Esophagus muscularis mucosa (tissue), 4 donors: ENCODE data around the gene TPO. TPM values are rescaled to one million over a fixed set of nuclear protein-coding genes. Genes with fewer than 3 reads are reported as not detected.
A peak's percentile ranks its signal among the peaks of the same experiment; 100 is the strongest.

Experiments used
- DNase-seq: peaks from one replicate; pipeline ENCODE4 v3.0.0-alpha.2; 2017; ENCODE audit errors: extremely low spot score
- H3K27ac ChIP-seq, 4 donors: fragments of 200-600 bp; sonication (generic); replicated peaks in 1 of 4; 1 replicate in 3 of 4; 2 replicates in 1 of 4; pipeline ENCODE4 v1.5.1; 2016 to 2019; ENCODE audit warnings: mild to moderate bottlenecking in 1 of 4
- H3K27me3 ChIP-seq, 4 donors: fragments of 200-600 bp; sonication (generic); one replicate each; pipeline versions ENCODE4 v1.5.1 to v1.6.0; 2016 to 2019
- H3K36me3 ChIP-seq, 4 donors: fragments of 200-600 bp; sonication (generic); one replicate each; pipeline ENCODE4 v1.5.1; 2016 to 2019
- H3K4me1 ChIP-seq, 4 donors: fragments of 200-600 bp; sonication (generic); one replicate each; pipeline ENCODE4 v1.5.1; 2016 to 2019
- H3K4me3 ChIP-seq, 4 donors: fragments of 200-600 bp; sonication (generic); 1 replicate in 2 of 4; 2 replicates in 2 of 4; pipeline ENCODE4 v1.5.1; 2016 to 2019; ENCODE audit warnings: mild to moderate bottlenecking in 4 of 4, moderate library complexity in 1 of 4
- H3K9me3 ChIP-seq, 4 donors: fragments of 200-600 bp; sonication (generic); 1 replicate in 3 of 4; 2 replicates in 1 of 4; pipeline ENCODE4 v1.5.1; 2016 to 2019
- CTCF ChIP-seq, 3 experiments: fragments of 200-600 bp in 2 of 3; fragments of 450-650 bp in 1 of 3; sonication (generic) in 2 of 3; IDR thresholded peaks; one replicate each; pipeline ENCODE4 v1.5.1; 2017 to 2019; ENCODE audit warnings: antibody characterized with exemption in 3 of 3, mild to moderate bottlenecking in 2 of 3, moderate library complexity in 1 of 3
- EP300 ChIP-seq: sonication (generic); formaldehyde crosslinking; IDR thresholded peaks from one replicate; pipeline ENCODE4 v1.6.1; 2017; ENCODE audit warnings: antibody characterized with exemption
- POLR2A ChIP-seq: fragments of 450-650 bp; IDR thresholded peaks from one replicate; pipeline ENCODE4 v1.6.1; 2017; ENCODE audit warnings: antibody characterized with exemption, moderate library complexity, mild to moderate bottlenecking, low read depth
- POLR2AphosphoS5 ChIP-seq, 2 donors: sonication (generic); formaldehyde crosslinking; IDR thresholded peaks; one replicate each; pipeline ENCODE4 v1.6.1; 2017; ENCODE audit warnings: antibody characterized with exemption in 2 of 2
- WGBS: methylation state at CpG from one replicate; pipeline ENCODE4 v1.1.5; 2018; 5-methylcytosine and 5-hydroxymethylcytosine counted together
- intact Hi-C: fragments of 100-400 bp; cut with DNase I; formaldehyde crosslinking; loops from one replicate; pipeline ENCODE4 v1.15.1; 2023
- total RNA-seq, 4 donors: library from RNA; depleted of rRNA; stranded (reverse); fragments of >200 nt; gene quantifications; one replicate each; pipeline versions ENCODE4 v1.1.0 to v1.2.1, GENCODE V29; 2016

Gene TPO
- total RNA-seq, 4 donors from 2014 or later: 7.1 to 18.4 (median 10.4) TPM

- no peaks in the 10 kb centered on the region for H3K36me3 ChIP-seq
- H3K27me3 ChIP-seq: peaks cover 0 to 20% (median 4%) of the 10 kb centered on the region in 4 donors
- no peak for TF ChIP-seq POLR2AphosphoS5 (IDR thresholded peaks at IDR 0.05)
- TF ChIP-seq POLR2A: no peak
- no peak for TF ChIP-seq EP300
- no peak for TF ChIP-seq CTCF (IDR thresholded peaks at IDR 0.05)
- no peak overlapping the region for H3K27ac ChIP-seq
- no peak overlapping the region for H3K4me3 ChIP-seq
- 81% methylated on average over 10 of the region's 10 CpGs for WGBS
- intact Hi-C loops: loop anchor here (5.0 to 10.0 kb wide), 2 partner anchors 592 to 830 kb away; partner anchors contain the start of gene SNTG2
- H3K4me1 ChIP-seq: peaks cover 7 to 26% (median 17%) of the 10 kb centered on the region in 4 donors
- H3K9me3 ChIP-seq: no peaks in the 10 kb centered on the region
- DNase-seq: no peak
Measured at GRCh38 chr2:1546901-1547300, 133.6 kb downstream of the TPO start.

- intact Hi-C loops: loop anchor here (5.0 to 10.0 kb wide), 2 partner anchors 594 to 832 kb away; partner anchors contain the start of gene SNTG2
- 78% methylated on average over 12 of the region's 15 CpGs for WGBS
- DNase-seq: no peak
- TF ChIP-seq POLR2AphosphoS5 (IDR thresholded peaks at IDR 0.05): no peak
- TF ChIP-seq POLR2A: no peak
- TF ChIP-seq EP300: no peak
- TF ChIP-seq CTCF (IDR thresholded peaks at IDR 0.05): no peak
- Histone ChIP-seq H3K9me3 (no peaks in the 10 kb centered on the region), H3K4me1 (peaks cover 7 to 30% (median 24%) of the 10 kb centered on the region in 4 donors), H3K4me3 (no peak overlapping the region), H3K36me3 (no peaks in the 10 kb centered on the region), H3K27ac (no peak overlapping the region), H3K27me3 (peaks cover 0 to 20% (median 4%) of the 10 kb centered on the region in 4 donors)
Measured at GRCh38 chr2:1548910-1549673, 135.8 kb downstream of the TPO start.

GRCh38 chr2:1550076-1550475 is 136.8 kb downstream of the TPO start:
- Histone ChIP-seq H3K27me3 (peaks cover 0 to 20% (median 4%) of the 10 kb centered on the region in 4 donors), H3K36me3 (no peaks in the 10 kb centered on the region), H3K4me1 (peaks cover 7 to 33% (median 26%) of the 10 kb centered on the region in 4 donors), H3K4me3 (no peak overlapping the region), H3K27ac (no peak overlapping the region), H3K9me3 (no peaks in the 10 kb centered on the region)
- intact Hi-C loops: loop anchor here (5.0 kb wide), 2 partner anchors 202 to 217 kb away; no protein-coding TSS in a partner anchor
- DNase-seq: no peak
- 79% methylated on average over 5 of the region's 5 CpGs for WGBS
- TF ChIP-seq CTCF (IDR thresholded peaks at IDR 0.05) (no peak), POLR2A (no peak), EP300 (no peak), POLR2AphosphoS5 (IDR thresholded peaks at IDR 0.05) (no peak)

- WGBS: 56% methylated on average over 15 of the region's 32 CpGs
- H3K9me3 ChIP-seq: no peaks in the 10 kb centered on the region
- intact Hi-C loops: loop anchor here (5.0 kb wide), 2 partner anchors 202 to 217 kb away; no protein-coding TSS in a partner anchor
- TF ChIP-seq CTCF (IDR thresholded peaks at IDR 0.05) (peak; percentile 75 to 99 (median 90)), POLR2A (no peak), POLR2AphosphoS5 (IDR thresholded peaks at IDR 0.05) (peak in 1 of 2 donors; percentile 20), EP300 (no peak)
- no peak for DNase-seq
- peaks cover 0 to 20% (median 4%) of the 10 kb centered on the region in 4 donors for H3K27me3 ChIP-seq
- H3K4me1 ChIP-seq: peaks cover 7 to 30% (median 24%) of the 10 kb centered on the region in 4 donors
- no peaks in the 10 kb centered on the region for H3K36me3 ChIP-seq
- H3K27ac ChIP-seq: no peak overlapping the region
- peak overlapping the region in 1 of 4 donors; percentile 2 for H3K4me3 ChIP-seq
Measured at GRCh38 chr2:1550658-1551316, 137.5 kb downstream of the TPO start.
